GM12874 (cell line): ENCODE data around the gene DOK1.

Experiments used
- CTCF ChIP-seq: IDR thresholded peaks from 2 replicates; pipeline ENCODE4 v1.5.1; 2011; ENCODE audit warnings: low read depth, mild to moderate bottlenecking, control low read depth, low read length, moderate library complexity; ENCODE audit not compliant: insufficient read depth

DOK1 gene

GRCh38 chr2:74558284-74559230 lies 4.0 kb downstream of the DOK1 start:
- no peak for TF ChIP-seq CTCF

DNA sequence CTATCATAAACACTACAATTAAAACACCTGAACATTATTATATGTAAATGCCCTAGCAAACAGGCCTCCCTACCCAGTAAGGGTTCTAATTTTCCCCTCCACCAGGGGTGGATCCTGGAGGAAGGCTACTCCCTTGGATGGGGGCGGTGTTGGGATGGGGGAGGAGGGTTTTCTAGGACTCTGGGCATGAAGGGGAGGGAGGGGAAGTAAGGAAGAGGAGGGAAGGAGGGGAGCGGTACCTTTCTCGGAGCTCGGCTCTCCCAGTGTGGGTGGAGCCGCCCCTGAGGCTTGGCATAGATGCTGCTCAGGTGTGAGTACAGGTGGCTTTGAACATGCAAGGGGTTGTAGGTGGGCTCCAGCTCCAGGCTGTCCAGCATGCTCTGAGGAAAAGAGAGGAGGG lies 5.4 kb downstream of the DOK1 start:
- no peak for TF ChIP-seq CTCF

DNA sequence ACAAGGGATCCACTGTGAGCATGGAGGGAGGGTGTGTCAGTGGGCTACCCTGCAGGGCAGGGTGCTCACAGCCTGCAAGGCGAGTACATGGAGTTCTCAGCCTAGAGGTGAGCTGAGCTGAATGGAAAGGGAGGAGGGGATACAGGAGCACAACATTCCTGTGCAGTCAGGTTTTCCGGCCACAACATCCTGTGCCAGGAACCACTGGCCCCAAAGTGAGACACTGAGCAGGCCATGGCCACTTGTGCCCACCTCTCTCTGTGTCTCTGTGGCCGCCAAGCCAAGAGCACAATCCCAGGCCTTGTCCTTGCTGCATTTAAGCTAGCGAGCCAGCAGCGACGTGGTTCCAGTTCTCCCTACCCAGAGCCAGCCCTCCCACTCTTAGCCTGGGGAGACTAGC lies 6.1 kb downstream of the DOK1 start:
- no peak for TF ChIP-seq CTCF

DNA sequence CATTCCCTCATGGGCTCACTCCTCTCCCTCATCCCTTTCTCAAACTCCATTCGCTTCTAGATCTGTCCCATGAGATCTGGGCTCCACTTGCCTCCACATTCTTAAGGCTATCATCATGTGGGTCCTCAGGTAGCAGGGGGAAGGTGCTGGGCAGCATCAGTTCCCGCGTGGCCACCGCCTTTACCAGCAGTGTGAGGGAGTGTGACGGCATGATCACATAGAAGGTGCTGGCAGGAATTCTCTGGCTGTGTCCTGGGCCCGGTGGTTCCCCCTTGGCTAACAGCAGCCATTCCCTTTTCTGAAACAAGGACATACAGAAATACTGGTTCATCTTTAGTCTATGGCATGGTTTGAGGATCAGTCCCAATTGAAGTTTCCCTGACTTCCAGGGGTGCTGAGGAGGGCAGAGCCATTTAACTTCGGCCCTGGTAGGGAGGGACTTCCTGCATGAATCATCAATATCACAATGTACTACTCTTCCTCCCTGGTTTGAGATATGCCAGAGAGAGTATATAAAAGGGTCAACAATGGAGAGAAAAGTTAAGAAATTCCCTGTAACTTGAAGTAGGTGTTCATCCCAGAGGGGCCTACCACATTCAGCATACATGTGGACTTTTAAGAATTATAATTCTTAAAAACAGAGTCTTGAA lies 7.7 kb downstream of the DOK1 start:
- no peak for TF ChIP-seq CTCF

DNA sequence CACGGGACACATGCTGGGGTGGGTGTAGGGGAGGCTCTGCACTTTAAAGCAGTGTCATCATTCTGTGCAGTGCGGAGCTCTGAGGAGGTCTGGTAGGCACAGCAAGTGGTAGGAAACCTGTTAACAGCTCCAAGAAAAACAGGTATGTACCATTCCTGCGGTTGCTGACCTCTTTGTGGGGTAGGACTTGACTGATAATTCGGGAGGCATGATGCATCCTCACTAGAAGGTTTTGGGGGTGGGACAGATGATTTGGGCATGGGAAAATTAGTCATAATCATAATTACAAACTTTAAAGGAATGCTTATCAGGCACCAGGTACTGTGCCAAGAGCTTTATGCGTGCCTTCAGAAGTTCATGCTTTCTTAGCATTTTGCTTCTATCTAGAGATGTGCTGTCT lies 9.7 kb downstream of the DOK1 start:
- TF ChIP-seq CTCF: no peak

DNA sequence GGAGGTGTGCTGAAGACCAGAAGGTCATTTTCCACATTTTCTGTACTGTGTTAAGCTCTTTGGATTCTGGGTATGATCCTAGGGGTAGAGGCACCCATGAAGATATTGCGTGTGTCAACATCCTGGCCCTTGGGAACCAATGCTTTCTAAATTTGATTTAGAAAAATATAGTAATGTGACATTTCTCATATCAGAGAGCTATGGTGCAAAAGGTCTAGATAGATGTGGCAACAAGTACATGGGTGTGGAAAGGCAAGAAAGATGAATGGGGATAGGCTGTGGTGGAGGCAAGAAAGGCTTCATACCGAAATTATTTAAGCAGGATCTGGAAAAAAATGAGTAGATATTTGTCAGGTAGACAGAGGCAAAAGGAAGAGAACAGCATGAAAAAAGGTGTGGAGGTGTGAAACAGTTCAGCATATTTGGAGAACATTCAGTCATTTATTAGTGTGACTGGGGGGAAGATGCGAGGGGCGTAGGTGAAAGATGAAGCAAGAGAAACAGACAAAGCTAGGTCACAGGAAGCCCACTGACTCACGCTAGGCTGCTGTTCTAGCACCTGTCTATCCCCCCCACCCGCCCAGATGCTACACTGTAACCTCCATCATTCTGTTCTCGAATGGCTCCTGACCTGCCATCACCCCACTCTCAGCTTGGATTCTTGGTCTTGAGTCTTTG lies 11.7 kb downstream of the DOK1 start:
- no peak for TF ChIP-seq CTCF

GRCh38 chr2:74566754-74567085 lies 12.2 kb downstream of the DOK1 start:
- no peak for TF ChIP-seq CTCF
